Fibroblast of lung (primary cell): Measurements from ENCODE around the gene ZC3H8.

Source experiments
- CTCF ChIP-seq, 2 donors: IDR thresholded peaks in 1 of 2; conservative IDR thresholded peaks in 1 of 2; 1 replicate in 1 of 2; 2 replicates in 1 of 2; pipeline ENCODE4 v1.5.1; 2011 to 2012; ENCODE audit warnings: low read length in 2 of 2, control low read depth in 1 of 2, inconsistent platforms in 1 of 2, low read depth in 1 of 2, mild to moderate bottlenecking in 1 of 2
- EZH2 ChIP-seq: IDR thresholded peaks from 2 replicates; pipeline ENCODE4 v1.5.1; 2012; ENCODE audit warnings: low read length, control low read depth, mild to moderate bottlenecking; ENCODE audit errors: missing control alignments

- no peak for TF ChIP-seq CTCF (conservative IDR thresholded peaks at IDR 0.05 in 1 of 2, IDR thresholded peaks at IDR 0.05 in 1 of 2; ENCODE audit: low read depth in 1 of 2, low read length in 2 of 2)
- no peak for TF ChIP-seq EZH2
These were observed 71.4 kb downstream of the ZC3H8 start for GRCh38 chr2:112183327-112184025.
